HL-60 (cell line): ENCODE measurements around the gene LZTFL1.

Source experiments
- CTCF ChIP-seq: IDR thresholded peaks from one replicate; pipeline ENCODE4 v1.5.1; 2011; ENCODE audit warnings: low read length, control low read depth, inconsistent platforms; ENCODE audit not compliant: insufficient read depth
- GABPA ChIP-seq: IDR thresholded peaks from 2 replicates; pipeline ENCODE4 v1.6.1; 2012; ENCODE audit warnings: low read depth
- POLR2AphosphoS5 ChIP-seq: IDR thresholded peaks from 2 replicates; pipeline ENCODE4 v1.6.1; 2012; ENCODE audit warnings: low read depth

- TF ChIP-seq CTCF (no peak), POLR2AphosphoS5 (no peak), GABPA (no peak)
Observed at GRCh38 chr3:45861043-45861719, 19.3 kb upstream of the LZTFL1 start.
